Osteoblast (primary cell): Measurements from ENCODE around the gene KPNB1. TPM values are rescaled to one million over a fixed set of nuclear protein-coding genes. Genes with fewer than 3 reads are reported as not detected.

Experiments
- DNase-seq: peaks from one replicate; pipeline ENCODE4 v3.0.0; 2011; ENCODE audit warnings: low spot score, mixed read lengths; ENCODE audit not compliant: insufficient read length; ENCODE audit errors: missing footprints
- H2AFZ ChIP-seq: 2 replicates; pipeline ENCODE4 v1.6.0; 2011; ENCODE audit warnings: mild to moderate bottlenecking, low read length
- H3K27ac ChIP-seq: 2 replicates; pipeline ENCODE4 v1.5.1; 2011; ENCODE audit warnings: mild to moderate bottlenecking, low read depth, low read length, moderate library complexity
- H3K27me3 ChIP-seq: 2 replicates; pipeline ENCODE4 v1.6.0; 2012; ENCODE audit warnings: mild to moderate bottlenecking, control low read depth, inconsistent platforms, low read length, moderate library complexity; ENCODE audit not compliant: insufficient read depth
- H3K36me3 ChIP-seq: 2 replicates; pipeline ENCODE4 v1.5.1; 2011; ENCODE audit warnings: mild to moderate bottlenecking, low read length, control low read depth, moderate library complexity; ENCODE audit not compliant: insufficient read depth
- H3K4me1 ChIP-seq: 2 replicates; pipeline ENCODE4 v1.5.1; 2011; ENCODE audit warnings: mild to moderate bottlenecking, low read length, control low read depth, moderate library complexity; ENCODE audit not compliant: insufficient read depth
- H3K4me2 ChIP-seq: 2 replicates; pipeline ENCODE4 v1.6.0; 2011; ENCODE audit warnings: mild to moderate bottlenecking, low read length; ENCODE audit not compliant: insufficient read depth
- H3K4me3 ChIP-seq: fragments of 200-600 bp; sonication (generic); 3 replicates; pipeline ENCODE4 v1.5.1; 2012; ENCODE audit warnings: mild to moderate bottlenecking, low read length, inconsistent platforms; ENCODE audit not compliant: insufficient read depth
- H3K79me2 ChIP-seq: 2 replicates; pipeline ENCODE4 v1.6.0; 2012; ENCODE audit warnings: mild to moderate bottlenecking, low read length, control low read depth, inconsistent platforms; ENCODE audit not compliant: insufficient read depth
- H3K9me3 ChIP-seq: 2 replicates; pipeline ENCODE4 v1.5.1; 2011; ENCODE audit warnings: low read depth, low read length, control low read depth
- H4K20me1 ChIP-seq: 2 replicates; pipeline ENCODE4 v1.6.0; 2012; ENCODE audit warnings: mild to moderate bottlenecking, low read length, control low read depth; ENCODE audit not compliant: insufficient read depth
- CTCF ChIP-seq: IDR thresholded peaks from 2 replicates; pipeline ENCODE4 v1.5.1; 2011; ENCODE audit warnings: mild to moderate bottlenecking, low read depth, low read length, moderate library complexity; ENCODE audit errors: extremely low read depth
- small RNA-seq: library from RNA; depleted of rRNA; stranded (forward); fragments of <200 nt; gene quantifications from one replicate; pipeline ENCODE3, GENCODE V24; 2012
- total RNA-seq: library from RNA; depleted of rRNA; stranded (reverse); fragments of >200 nt; gene quantifications from 2 replicates; pipeline ENCODE4 v1.2.3, GENCODE V29; 2012

KPNB1 gene
- total RNA-seq, 1 donor = 351 TPM

- Histone ChIP-seq H4K20me1 (no peaks in the 10 kb centered on the region), H3K4me2 (no peak overlapping the region), H3K27ac (no peak overlapping the region), H3K79me2 (no peaks in the 10 kb centered on the region), H3K27me3 (peaks cover 76% of the 10 kb centered on the region), H3K4me1 (no peaks in the 10 kb centered on the region), H3K4me3 (no peak overlapping the region), H2AFZ (no peak overlapping the region), H3K9me3 (no peaks in the 10 kb centered on the region), H3K36me3 (no peaks in the 10 kb centered on the region)
- peak; percentile 58 for DNase-seq
- TF ChIP-seq CTCF = no peak
Measured at GRCh38 chr17:47733674-47734410, 84.1 kb downstream of the KPNB1 start.

DNA sequence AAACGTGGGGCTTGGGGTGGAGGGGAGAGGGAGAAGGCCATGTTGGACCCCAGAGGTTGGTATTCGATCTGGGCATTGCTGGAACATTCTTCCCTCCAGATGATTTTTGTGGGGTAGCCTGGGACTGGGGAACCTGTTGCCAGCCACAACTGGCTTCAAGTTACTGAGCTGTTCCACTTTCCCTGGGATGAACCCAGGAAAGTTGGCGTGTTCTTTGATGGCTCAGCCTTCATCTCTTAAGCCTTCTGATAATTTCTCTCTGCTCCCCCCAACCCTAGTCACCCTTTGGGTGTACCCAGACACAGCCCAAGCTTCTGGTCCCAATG is 85.4 kb downstream of the KPNB1 start:
- Histone ChIP-seq H3K79me2 (no peaks in the 10 kb centered on the region), H3K4me2 (no peak overlapping the region), H3K4me3 (no peak overlapping the region), H2AFZ (no peak overlapping the region), H3K27me3 (peaks cover 68% of the 10 kb centered on the region), H3K9me3 (no peaks in the 10 kb centered on the region), H3K36me3 (no peaks in the 10 kb centered on the region), H3K4me1 (no peaks in the 10 kb centered on the region), H4K20me1 (no peaks in the 10 kb centered on the region), H3K27ac (no peak overlapping the region)
- DNase-seq = peak; percentile 54
- no peak for TF ChIP-seq CTCF

Small RNAs within 50 kb of the gene (small RNA-seq; reads per million reads assigned to genes)
- not detected for gene AC015674.1

Other genes starting within 250 kb of the KPNB1 start
- gene NPEPPS, start 118.8 kb upstream of the KPNB1 start, total RNA-seq = 104 and 105 TPM in 2 replicates
- 11.8 and 11.9 TPM in 2 replicates for gene TBKBP1, start 44.2 kb downstream of the KPNB1 start, total RNA-seq
- not detected in 2 replicates for gene TBX21, start 83.3 kb downstream of the KPNB1 start, total RNA-seq
- 8.0 and 8.3 TPM in 2 replicates for gene OSBPL7, start 171.9 kb downstream of the KPNB1 start, total RNA-seq
- 32.7 and 35.8 TPM in 2 replicates for gene MRPL10, start 181.6 kb downstream of the KPNB1 start, total RNA-seq
- not detected in 2 replicates for gene LRRC46, start 181.8 kb downstream of the KPNB1 start, total RNA-seq
- 41.0 and 42.7 TPM in 2 replicates for gene SCRN2, start 191.4 kb downstream of the KPNB1 start, total RNA-seq
- gene SP6, start 201.2 kb downstream of the KPNB1 start, total RNA-seq = under 0.01 TPM in 2 replicates
- gene SP2, start 246.3 kb downstream of the KPNB1 start, total RNA-seq = 2.4 and 2.5 TPM in 2 replicates